Hepatic stellate cell (primary cell): ENCODE data around the gene LPIN3.

Experiments
- DNase-seq: peaks from one replicate; pipeline ENCODE4 v3.0.0; 2011; ENCODE audit warnings: low spot score

The LPIN3 gene

GRCh38 chr20:41393705-41394066 is 53.1 kb downstream of the LPIN3 start:
- no peak for DNase-seq

GRCh38 chr20:41394081-41394480 is 53.5 kb downstream of the LPIN3 start:
- DNase-seq = no peak

GRCh38 chr20:41394931-41395666 is 54.5 kb downstream of the LPIN3 start:
- no peak for DNase-seq

GRCh38 chr20:41395667-41396664 is 55.3 kb downstream of the LPIN3 start:
- DNase-seq = no peak

- DNase-seq = no peak
These were observed 57.8 kb downstream of the LPIN3 start for GRCh38 chr20:41398408-41398807.

GRCh38 chr20:41403604-41404003 is 63.0 kb downstream of the LPIN3 start:
- DNase-seq = no peak

- no peak for DNase-seq
These were observed 64.8 kb downstream of the LPIN3 start for GRCh38 chr20:41405436-41405835.

- no peak for DNase-seq
These were observed 65.7 kb downstream of the LPIN3 start for GRCh38 chr20:41406353-41406752.

GRCh38 chr20:41406896-41407444 is 66.3 kb downstream of the LPIN3 start:
- no peak for DNase-seq

- DNase-seq = no peak
These were observed 67.0 kb downstream of the LPIN3 start for GRCh38 chr20:41407607-41408006.

- DNase-seq = no peak
These were observed 67.7 kb downstream of the LPIN3 start for GRCh38 chr20:41408156-41408794.

GRCh38 chr20:41408986-41409385 is 68.4 kb downstream of the LPIN3 start:
- no peak for DNase-seq
